ENCODE data around the gene LEFTY2.

LEFTY2 gene

DNA sequence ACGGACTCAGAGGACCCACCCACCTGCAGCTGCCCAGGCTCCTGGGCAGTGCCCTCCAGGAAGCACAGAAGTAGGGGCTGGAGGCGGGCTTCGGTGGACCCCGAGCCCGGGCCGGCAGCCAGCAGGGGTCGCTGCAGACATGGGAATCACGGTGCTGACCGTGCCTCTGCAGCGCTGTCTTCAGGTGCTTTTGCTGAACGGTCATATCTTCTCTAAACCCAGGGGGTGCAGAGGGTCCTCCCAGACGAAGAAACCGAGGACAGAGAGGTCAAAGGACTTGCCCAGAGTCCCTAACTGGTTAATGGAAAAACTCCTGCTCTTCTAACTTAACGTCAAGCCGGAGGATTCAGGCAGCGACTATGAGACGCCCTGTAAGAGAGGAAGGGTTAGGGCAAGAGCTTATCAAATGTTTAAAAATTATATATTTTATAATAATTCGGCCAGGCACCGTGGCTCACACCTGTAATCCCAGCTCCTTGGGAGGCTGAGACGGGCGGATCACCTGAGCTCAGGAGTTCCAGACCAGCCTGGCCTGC is 21.5 kb upstream of the LEFTY2 start:
- Histone ChIP-seq H3K4me1 (ENCODE audit: insufficient read depth, insufficient read length) (no peaks in the 10 kb centered on the region), H3K9me3 (ENCODE audit: insufficient read depth, low read length) (no peaks in the 10 kb centered on the region), H3K9ac (ENCODE audit: insufficient read length, low read depth) (no peak overlapping the region), H3K4me3 (ENCODE audit: insufficient read length, low read depth) (no peak overlapping the region), H3K36me3 (ENCODE audit: insufficient read depth, insufficient read length, low read length) (no peaks in the 10 kb centered on the region), H3K27me3 (ENCODE audit: insufficient read depth, insufficient read length) (peaks cover 5% of the 10 kb centered on the region)
- peak; percentile 68 for DNase-seq (ENCODE audit: low read depth, low spot score)
- no peak for TF ChIP-seq YY1 (IDR thresholded peaks at IDR 0.05; ENCODE audit: insufficient read depth, insufficient read length)
- no peak for TF ChIP-seq SUZ12 (IDR thresholded peaks at IDR 0.05; ENCODE audit: extremely low read depth, insufficient read depth, insufficient read length)
- TF ChIP-seq ZNF274 (IDR thresholded peaks at IDR 0.05; ENCODE audit: low read depth, low read length) = no peak

DNA sequence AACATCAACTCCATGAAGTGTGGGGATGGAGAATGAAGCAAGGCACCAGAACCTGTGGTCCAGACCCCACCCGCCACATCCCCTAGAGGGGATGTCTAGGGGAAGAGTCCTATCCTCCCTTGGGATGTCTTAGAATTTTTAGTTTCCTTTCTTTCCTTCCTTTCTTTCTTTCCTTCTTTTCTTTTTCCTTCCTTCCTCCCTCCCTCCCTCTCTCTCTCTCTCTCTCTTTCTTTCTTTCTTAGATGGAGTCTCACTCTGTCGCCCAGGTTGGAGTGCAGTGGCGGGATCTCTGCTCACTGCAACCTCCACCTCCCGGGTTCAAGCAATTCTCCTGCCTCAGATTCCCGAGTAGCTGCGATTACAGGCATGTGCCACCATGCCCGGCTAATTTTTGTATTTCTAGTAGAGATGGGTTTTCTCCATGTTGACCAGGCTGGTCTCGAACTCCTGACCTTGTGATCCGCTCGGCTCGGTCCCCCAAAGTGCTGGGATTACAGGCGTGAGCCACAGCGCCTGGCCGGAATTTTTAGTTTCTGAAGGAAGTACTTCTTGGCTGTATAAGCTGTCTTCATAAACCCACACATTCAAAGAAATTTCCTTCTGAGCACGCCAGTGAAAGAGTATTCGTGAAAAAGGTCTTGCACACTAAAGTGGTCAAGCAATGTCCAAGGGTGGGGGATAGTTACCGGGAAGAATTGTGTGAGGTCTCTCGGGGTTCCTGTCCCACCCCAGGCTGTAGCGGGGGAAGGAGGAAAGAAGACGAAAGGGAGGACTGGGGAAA is 20.8 kb upstream of the LEFTY2 start:
- no peak for DNase-seq (ENCODE audit: low read depth, low spot score)
- Histone ChIP-seq H3K36me3 (ENCODE audit: insufficient read depth, insufficient read length, low read length) (no peaks in the 10 kb centered on the region), H3K4me1 (ENCODE audit: insufficient read depth, insufficient read length) (no peaks in the 10 kb centered on the region), H3K9me3 (ENCODE audit: insufficient read depth, low read length) (no peaks in the 10 kb centered on the region), H3K4me3 (ENCODE audit: insufficient read length, low read depth) (no peak overlapping the region), H3K9ac (ENCODE audit: insufficient read length, low read depth) (no peak overlapping the region), H3K27me3 (ENCODE audit: insufficient read depth, insufficient read length) (peaks cover 5% of the 10 kb centered on the region)
- TF ChIP-seq SUZ12 (IDR thresholded peaks at IDR 0.05; ENCODE audit: extremely low read depth, insufficient read depth, insufficient read length) = no peak
- no peak for TF ChIP-seq YY1 (IDR thresholded peaks at IDR 0.05; ENCODE audit: insufficient read depth, insufficient read length)
- TF ChIP-seq ZNF274 (IDR thresholded peaks at IDR 0.05; ENCODE audit: low read depth, low read length) = no peak

DNA sequence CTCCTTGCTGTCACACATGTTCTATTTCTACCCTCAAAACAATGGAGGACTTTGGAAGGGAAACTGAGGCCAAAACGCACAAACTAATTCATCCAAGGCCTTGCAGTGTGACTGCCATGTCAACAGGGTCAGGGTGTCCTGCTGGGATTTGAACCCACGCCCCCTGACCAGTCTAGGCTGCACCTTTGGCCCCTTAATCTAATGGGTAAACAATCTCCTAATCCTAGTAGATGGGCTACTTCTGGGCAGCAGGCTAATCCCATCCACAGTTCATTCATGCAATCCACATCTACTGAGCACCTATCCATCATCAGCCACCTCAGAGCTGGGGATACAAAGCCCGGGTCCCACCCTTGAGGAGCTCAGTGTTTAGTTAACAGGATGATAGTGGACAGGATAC is 17.0 kb upstream of the LEFTY2 start:
- Histone ChIP-seq H3K27me3 (ENCODE audit: insufficient read depth, insufficient read length) (peaks cover 2% of the 10 kb centered on the region), H3K36me3 (ENCODE audit: insufficient read depth, insufficient read length, low read length) (no peaks in the 10 kb centered on the region)

DNA sequence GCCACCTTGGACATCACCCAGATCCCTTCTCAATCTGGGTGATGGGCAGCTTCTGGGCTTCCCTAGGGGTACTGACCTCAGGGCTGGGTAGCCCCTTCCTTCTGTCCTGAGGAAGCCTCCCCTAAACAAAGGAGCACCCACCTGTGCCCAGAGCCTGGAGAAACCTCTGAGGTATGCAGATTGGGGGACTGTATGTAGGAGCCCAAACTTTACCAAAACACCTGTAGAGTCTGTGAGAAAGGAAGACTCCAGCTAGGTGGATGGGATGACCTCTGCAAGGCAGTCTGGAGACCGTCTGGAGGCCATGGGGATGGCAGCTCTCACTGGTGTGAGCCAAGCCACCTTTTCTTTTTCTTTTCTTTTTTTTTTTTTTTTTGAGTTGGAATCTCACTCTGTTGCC is 13.7 kb upstream of the LEFTY2 start:
- Histone ChIP-seq H3K36me3 (ENCODE audit: insufficient read depth, insufficient read length, low read length) (no peaks in the 10 kb centered on the region), H3K27me3 (ENCODE audit: insufficient read depth, insufficient read length) (peaks cover 14% of the 10 kb centered on the region), H3K9me3 (ENCODE audit: insufficient read depth, low read length) (no peaks in the 10 kb centered on the region), H3K4me3 (ENCODE audit: insufficient read length, low read depth) (no peak overlapping the region), H3K4me1 (ENCODE audit: insufficient read depth, insufficient read length) (peaks cover 8% of the 10 kb centered on the region), H3K9ac (ENCODE audit: insufficient read length, low read depth) (no peak overlapping the region)
- DNase-seq (ENCODE audit: low read depth, low spot score) = no peak
- TF ChIP-seq YY1 (IDR thresholded peaks at IDR 0.05; ENCODE audit: insufficient read depth, insufficient read length) (no peak), ZNF274 (IDR thresholded peaks at IDR 0.05; ENCODE audit: low read depth, low read length) (no peak), SUZ12 (IDR thresholded peaks at IDR 0.05; ENCODE audit: extremely low read depth, insufficient read depth, insufficient read length) (no peak)

More for the DNA sequence above, 17.0 kb upstream of the LEFTY2 start:
- TF ChIP-seq YY1 (IDR thresholded peaks at IDR 0.05; ENCODE audit: insufficient read depth, insufficient read length) (no peak), ZNF274 (IDR thresholded peaks at IDR 0.05; ENCODE audit: low read depth, low read length) (no peak), SUZ12 (IDR thresholded peaks at IDR 0.05; ENCODE audit: extremely low read depth, insufficient read depth, insufficient read length) (no peak)
- Histone ChIP-seq H3K9me3 (ENCODE audit: insufficient read depth, low read length) (no peaks in the 10 kb centered on the region), H3K4me1 (ENCODE audit: insufficient read depth, insufficient read length) (no peaks in the 10 kb centered on the region), H3K9ac (ENCODE audit: insufficient read length, low read depth) (no peak overlapping the region), H3K4me3 (ENCODE audit: insufficient read length, low read depth) (no peak overlapping the region)
- no peak for DNase-seq (ENCODE audit: low read depth, low spot score)

DNA sequence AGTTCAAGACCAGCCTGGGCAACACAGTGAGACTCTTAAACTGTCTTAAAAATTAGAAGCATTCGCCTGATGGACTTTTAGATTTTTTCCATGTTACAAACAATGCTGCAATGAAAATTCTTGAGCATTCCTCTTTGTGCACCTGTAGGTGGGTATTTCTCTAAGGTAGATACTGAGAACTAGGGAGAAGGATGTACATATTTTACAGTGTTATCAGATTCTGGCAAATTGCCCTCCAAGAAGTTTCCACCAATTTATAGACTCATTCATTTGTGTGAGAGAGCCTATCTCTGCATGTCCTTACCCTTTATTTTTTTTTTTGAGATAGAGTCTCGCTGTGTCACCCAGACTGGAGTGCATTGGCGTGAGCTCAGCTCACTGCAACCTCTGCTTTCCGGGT is 12.3 kb upstream of the LEFTY2 start:
- Histone ChIP-seq H3K4me1 (ENCODE audit: insufficient read depth, insufficient read length) (peaks cover 8% of the 10 kb centered on the region), H3K9me3 (ENCODE audit: insufficient read depth, low read length) (no peaks in the 10 kb centered on the region), H3K36me3 (ENCODE audit: insufficient read depth, insufficient read length, low read length) (no peaks in the 10 kb centered on the region), H3K4me3 (ENCODE audit: insufficient read length, low read depth) (no peak overlapping the region), H3K9ac (ENCODE audit: insufficient read length, low read depth) (no peak overlapping the region), H3K27me3 (ENCODE audit: insufficient read depth, insufficient read length) (peaks cover 25% of the 10 kb centered on the region)
- no peak for TF ChIP-seq SUZ12 (IDR thresholded peaks at IDR 0.05; ENCODE audit: extremely low read depth, insufficient read depth, insufficient read length)
- TF ChIP-seq YY1 (IDR thresholded peaks at IDR 0.05; ENCODE audit: insufficient read depth, insufficient read length) = no peak
- TF ChIP-seq ZNF274 (IDR thresholded peaks at IDR 0.05; ENCODE audit: low read depth, low read length) = no peak
- DNase-seq (ENCODE audit: low read depth, low spot score) = no peak

DNA sequence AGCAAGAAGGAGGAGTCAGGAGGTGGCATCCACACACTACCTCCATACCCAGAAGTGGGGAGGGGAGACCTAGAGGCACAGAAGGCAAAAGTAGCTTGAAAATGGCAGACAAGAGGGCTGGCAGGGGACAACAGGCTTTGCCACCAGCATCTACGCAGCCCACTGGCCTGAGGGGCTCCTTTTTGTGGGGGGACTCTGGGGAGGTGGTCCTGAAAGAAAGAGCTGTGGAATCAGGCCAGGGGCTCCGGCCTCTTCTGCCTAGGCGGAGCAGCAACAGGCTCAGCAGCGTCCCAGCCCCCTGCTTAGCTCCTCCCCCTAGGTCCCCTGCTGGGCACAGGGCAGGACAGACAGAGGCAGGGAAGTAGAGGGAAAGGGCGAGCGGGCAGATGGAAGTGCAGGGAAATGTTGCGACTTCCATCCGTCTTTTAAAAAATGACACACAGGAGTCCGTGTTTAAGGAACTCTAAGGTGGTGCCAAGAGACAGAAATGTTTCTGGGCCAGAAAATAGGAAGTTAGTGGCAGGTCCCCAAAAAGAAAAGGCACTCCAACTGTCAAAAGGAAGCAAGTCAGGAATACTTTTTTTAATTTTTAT is 10.0 kb upstream of the LEFTY2 start:
- Histone ChIP-seq H3K9ac (ENCODE audit: insufficient read length, low read depth) (peak overlapping the region; percentile 5), H3K9me3 (ENCODE audit: insufficient read depth, low read length) (no peaks in the 10 kb centered on the region), H3K4me1 (ENCODE audit: insufficient read depth, insufficient read length) (peaks cover 8% of the 10 kb centered on the region), H3K27me3 (ENCODE audit: insufficient read depth, insufficient read length) (peaks cover 48% of the 10 kb centered on the region), H3K36me3 (ENCODE audit: insufficient read depth, insufficient read length, low read length) (no peaks in the 10 kb centered on the region), H3K4me3 (ENCODE audit: insufficient read length, low read depth) (no peak overlapping the region)
- DNase-seq (ENCODE audit: low read depth, low spot score) = no peak
- no peak for TF ChIP-seq YY1 (IDR thresholded peaks at IDR 0.05; ENCODE audit: insufficient read depth, insufficient read length)
- TF ChIP-seq ZNF274 (IDR thresholded peaks at IDR 0.05; ENCODE audit: low read depth, low read length) = no peak
- no peak for TF ChIP-seq SUZ12 (IDR thresholded peaks at IDR 0.05; ENCODE audit: extremely low read depth, insufficient read depth, insufficient read length)

DNA sequence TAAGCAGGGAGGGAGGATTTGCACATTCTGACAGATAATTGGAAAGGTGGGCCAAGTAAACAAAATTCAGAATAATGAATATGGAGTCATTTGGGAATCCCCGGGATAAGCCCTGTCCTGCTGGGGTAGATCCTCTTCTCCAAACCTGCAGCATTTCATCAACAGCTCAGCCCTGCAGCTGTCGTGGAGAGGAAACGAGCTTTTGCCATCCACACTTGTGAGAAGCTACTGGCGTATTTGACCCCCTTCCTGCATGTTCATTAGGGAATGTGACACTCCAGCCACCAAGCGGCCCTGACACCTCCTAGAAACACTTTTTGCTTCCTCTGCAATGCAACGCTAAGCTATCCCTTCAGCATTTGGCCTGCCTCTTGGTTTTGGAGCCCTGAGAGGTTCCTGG is 8.0 kb upstream of the LEFTY2 start:
- Histone ChIP-seq H3K9ac (ENCODE audit: insufficient read length, low read depth) (no peak overlapping the region), H3K36me3 (ENCODE audit: insufficient read depth, insufficient read length, low read length) (no peaks in the 10 kb centered on the region), H3K4me3 (ENCODE audit: insufficient read length, low read depth) (no peak overlapping the region), H3K9me3 (ENCODE audit: insufficient read depth, low read length) (no peaks in the 10 kb centered on the region), H3K27me3 (ENCODE audit: insufficient read depth, insufficient read length) (peaks cover 67% of the 10 kb centered on the region), H3K4me1 (ENCODE audit: insufficient read depth, insufficient read length) (peaks cover 20% of the 10 kb centered on the region)
- TF ChIP-seq YY1 (IDR thresholded peaks at IDR 0.05; ENCODE audit: insufficient read depth, insufficient read length) = no peak
- TF ChIP-seq SUZ12 (IDR thresholded peaks at IDR 0.05; ENCODE audit: extremely low read depth, insufficient read depth, insufficient read length) = no peak
- no peak for TF ChIP-seq ZNF274 (IDR thresholded peaks at IDR 0.05; ENCODE audit: low read depth, low read length)
- no peak for DNase-seq (ENCODE audit: low read depth, low spot score)
